Small intestine (tissue), 7 donors: ENCODE results near the gene RELN. TPM values are rescaled to one million over a fixed set of nuclear protein-coding genes. Genes with fewer than 3 reads are reported as not detected.

Experiments used
- DNase-seq, 2 donors: peaks; one replicate each; pipeline versions ENCODE4 v3.0.0 to v3.0.0-alpha.2; 2013
- FAIRE-seq: peaks from 2 replicates; lab custom pipeline; 2012; peaks lifted over from hg19 to GRCh38; lab: Jason Lieb, UNC
- H3K27ac ChIP-seq, 3 donors: one replicate each; pipeline ENCODE4 v1.5.1; 2013; ENCODE audit warnings: low read length in 2 of 3, mild to moderate bottlenecking in 2 of 3, control low read depth in 1 of 3, inconsistent platforms in 1 of 3, low read depth in 1 of 3, moderate library complexity in 1 of 3
- H3K27me3 ChIP-seq, 3 donors: one replicate each; pipeline ENCODE4 v1.6.1; 2013; ENCODE audit warnings: low read length in 3 of 3, inconsistent platforms in 1 of 3; ENCODE audit not compliant: control insufficient read depth in 3 of 3, insufficient read depth in 3 of 3
- H3K36me3 ChIP-seq, 3 donors: one replicate each; pipeline ENCODE4 v1.6.1; 2013; ENCODE audit warnings: low read length in 3 of 3, inconsistent platforms in 1 of 3, low read depth in 1 of 3, mild to moderate bottlenecking in 1 of 3, moderate library complexity in 1 of 3; ENCODE audit not compliant: control insufficient read depth in 3 of 3, insufficient read depth in 2 of 3
- H3K4me1 ChIP-seq, 3 donors: one replicate each; pipeline ENCODE4 v1.6.1; 2013; ENCODE audit warnings: low read length in 2 of 3, inconsistent platforms in 1 of 3, low read depth in 1 of 3, mild to moderate bottlenecking in 1 of 3, moderate library complexity in 1 of 3; ENCODE audit not compliant: control insufficient read depth in 3 of 3, insufficient read depth in 2 of 3
- H3K4me3 ChIP-seq, 3 donors: one replicate each; pipeline ENCODE4 v1.5.1; 2013; ENCODE audit warnings: low read length in 3 of 3, control low read depth in 1 of 3, inconsistent platforms in 1 of 3, low read depth in 1 of 3, mild to moderate bottlenecking in 1 of 3, moderate library complexity in 1 of 3
- H3K9me3 ChIP-seq, 2 donors: one replicate each; pipeline ENCODE4 v1.6.1; 2013; ENCODE audit warnings: low read depth in 1 of 2, low read length in 1 of 2; ENCODE audit not compliant: control insufficient read depth in 2 of 2, insufficient read depth in 1 of 2
- WGBS, 3 donors: extraction: QIAGEN DNeasy Blood & Tissue Kit; methylation state at CpG; one replicate each; pipeline ENCODE4 v1.1.7; 2013; 5-methylcytosine and 5-hydroxymethylcytosine counted together
- polyA plus RNA-seq, 4 donors: library from polyadenylated mRNA; stranded (reverse) in 3 of 4; unstranded in 1 of 4; fragments of 200-250 nt in 3 of 4; fragments of 120-200 nt in 1 of 4; gene quantifications; one replicate each; pipeline versions ENCODE4 v1.2.1 to v1.2.3, GENCODE V29; 2013
- donor health status: healthy with polysubstance abuse.
- donor health status: control.
- donor health status: control.
- donor health status: Bipolar disorder and iron deficiency.
- donor health status: healthy.

Gene RELN
- polyA plus RNA-seq, 4 donors: 3.4 to 8.1 TPM; not detected in 2

- H3K4me1 ChIP-seq: no peaks in the 10 kb centered on the region
- H3K36me3 ChIP-seq: no peaks in the 10 kb centered on the region
- WGBS, 3 donors: 9 to 45% (median 43%) methylated on average over 3 of the region's 3 CpGs
- no peak overlapping the region for H3K4me3 ChIP-seq
- no peaks in the 10 kb centered on the region for H3K27me3 ChIP-seq
- H3K27ac ChIP-seq: no peak overlapping the region
- H3K9me3 ChIP-seq: no peaks in the 10 kb centered on the region
- DNase-seq (no peak), FAIRE-seq (no peak)
Observed at GRCh38 chr7:103605640-103606039, 383.8 kb downstream of the RELN start.

- FAIRE-seq: no peak
- Histone ChIP-seq H3K36me3 (no peaks in the 10 kb centered on the region), H3K4me3 (no peak overlapping the region), H3K27me3 (no peaks in the 10 kb centered on the region), H3K9me3 (no peaks in the 10 kb centered on the region), H3K4me1 (no peaks in the 10 kb centered on the region), H3K27ac (no peak overlapping the region)
- WGBS, 3 donors: 75 to 87% (median 82%) methylated on average over 2 of the region's 2 CpGs
- no peak for DNase-seq
Observed at GRCh38 chr7:103598326-103598905, 391.0 kb downstream of the RELN start.

- no peaks in the 10 kb centered on the region for H3K4me1 ChIP-seq
- 45 to 58% (median 49%) methylated on average over 2 of the region's 2 CpGs for WGBS, 3 donors
- no peaks in the 10 kb centered on the region for H3K27me3 ChIP-seq
- no peak overlapping the region for H3K4me3 ChIP-seq
- FAIRE-seq (no peak), DNase-seq (no peak)
- H3K27ac ChIP-seq: no peak overlapping the region
- no peaks in the 10 kb centered on the region for H3K36me3 ChIP-seq
- no peaks in the 10 kb centered on the region for H3K9me3 ChIP-seq
Observed at GRCh38 chr7:103597606-103598005, 391.9 kb downstream of the RELN start.

- FAIRE-seq: no peak
- WGBS, 3 donors: 62 to 73% (median 69%) methylated on average over 5 of the region's 5 CpGs
- H3K4me1 ChIP-seq: no peaks in the 10 kb centered on the region
Observed at GRCh38 chr7:103594186-103594585, 395.3 kb downstream of the RELN start.

GRCh38 chr7:103593691-103594090 is 395.8 kb downstream of the RELN start:
- no peaks in the 10 kb centered on the region for H3K36me3 ChIP-seq
- FAIRE-seq (no peak), DNase-seq (no peak)

More at GRCh38 chr7:103594186-103594585, 395.3 kb downstream of the RELN start:
- Histone ChIP-seq H3K9me3 (no peaks in the 10 kb centered on the region), H3K27me3 (no peaks in the 10 kb centered on the region), H3K36me3 (no peaks in the 10 kb centered on the region), H3K27ac (no peak overlapping the region), H3K4me3 (no peak overlapping the region)
- no peak for DNase-seq

GRCh38 chr7:103592844-103593243 is 396.6 kb downstream of the RELN start:
- H3K4me3 ChIP-seq: no peak overlapping the region
- no peaks in the 10 kb centered on the region for H3K36me3 ChIP-seq
- no peak for DNase-seq
- no peak for FAIRE-seq
- H3K27me3 ChIP-seq: no peaks in the 10 kb centered on the region
- no peaks in the 10 kb centered on the region for H3K4me1 ChIP-seq
- H3K27ac ChIP-seq: no peak overlapping the region
- no peaks in the 10 kb centered on the region for H3K9me3 ChIP-seq

More at GRCh38 chr7:103593691-103594090, 395.8 kb downstream of the RELN start:
- WGBS, 3 donors: 71 to 87% (median 74%) methylated on average over 2 of the region's 2 CpGs
- no peaks in the 10 kb centered on the region for H3K27me3 ChIP-seq
- no peak overlapping the region for H3K4me3 ChIP-seq
- H3K9me3 ChIP-seq: no peaks in the 10 kb centered on the region
- no peak overlapping the region for H3K27ac ChIP-seq
- H3K4me1 ChIP-seq: no peaks in the 10 kb centered on the region

- Histone ChIP-seq H3K4me3 (no peak overlapping the region), H3K9me3 (no peaks in the 10 kb centered on the region), H3K4me1 (no peaks in the 10 kb centered on the region), H3K36me3 (no peaks in the 10 kb centered on the region), H3K27me3 (no peaks in the 10 kb centered on the region), H3K27ac (no peak overlapping the region)
- 73 to 88% (median 82%) methylated on average over 1 of the region's 1 CpG for WGBS, 3 donors
- FAIRE-seq: no peak
- no peak for DNase-seq
Observed at GRCh38 chr7:103592187-103592586, 397.3 kb downstream of the RELN start.

GRCh38 chr7:103580031-103580430 is 409.4 kb downstream of the RELN start:
- WGBS, 3 donors: 90 to 99% (median 90%) methylated on average over 2 of the region's 2 CpGs
- FAIRE-seq (no peak), DNase-seq (no peak)
- Histone ChIP-seq H3K36me3 (no peaks in the 10 kb centered on the region), H3K4me1 (no peaks in the 10 kb centered on the region), H3K27me3 (no peaks in the 10 kb centered on the region), H3K9me3 (no peaks in the 10 kb centered on the region), H3K27ac (no peak overlapping the region), H3K4me3 (no peak overlapping the region)

GRCh38 chr7:103577059-103577458 is 412.4 kb downstream of the RELN start:
- no peak overlapping the region for H3K27ac ChIP-seq
- peaks cover 0 to under 1% (median 0%) of the 10 kb centered on the region in 3 donors for H3K4me1 ChIP-seq
- H3K9me3 ChIP-seq: no peaks in the 10 kb centered on the region
- no peaks in the 10 kb centered on the region for H3K36me3 ChIP-seq
- no peak overlapping the region for H3K4me3 ChIP-seq
- FAIRE-seq (no peak), DNase-seq (no peak)
- H3K27me3 ChIP-seq: no peaks in the 10 kb centered on the region
- WGBS, 3 donors: 79 to 89% (median 83%) methylated on average over 2 of the region's 2 CpGs
